ENCODE data around the gene GTF3C4. TPM values are rescaled to one million over a fixed set of nuclear protein-coding genes. Genes with fewer than 3 reads are reported as not detected.
A peak's percentile ranks its signal among the peaks of the same experiment; 100 is the strongest.

Gene GTF3C4, protein sequence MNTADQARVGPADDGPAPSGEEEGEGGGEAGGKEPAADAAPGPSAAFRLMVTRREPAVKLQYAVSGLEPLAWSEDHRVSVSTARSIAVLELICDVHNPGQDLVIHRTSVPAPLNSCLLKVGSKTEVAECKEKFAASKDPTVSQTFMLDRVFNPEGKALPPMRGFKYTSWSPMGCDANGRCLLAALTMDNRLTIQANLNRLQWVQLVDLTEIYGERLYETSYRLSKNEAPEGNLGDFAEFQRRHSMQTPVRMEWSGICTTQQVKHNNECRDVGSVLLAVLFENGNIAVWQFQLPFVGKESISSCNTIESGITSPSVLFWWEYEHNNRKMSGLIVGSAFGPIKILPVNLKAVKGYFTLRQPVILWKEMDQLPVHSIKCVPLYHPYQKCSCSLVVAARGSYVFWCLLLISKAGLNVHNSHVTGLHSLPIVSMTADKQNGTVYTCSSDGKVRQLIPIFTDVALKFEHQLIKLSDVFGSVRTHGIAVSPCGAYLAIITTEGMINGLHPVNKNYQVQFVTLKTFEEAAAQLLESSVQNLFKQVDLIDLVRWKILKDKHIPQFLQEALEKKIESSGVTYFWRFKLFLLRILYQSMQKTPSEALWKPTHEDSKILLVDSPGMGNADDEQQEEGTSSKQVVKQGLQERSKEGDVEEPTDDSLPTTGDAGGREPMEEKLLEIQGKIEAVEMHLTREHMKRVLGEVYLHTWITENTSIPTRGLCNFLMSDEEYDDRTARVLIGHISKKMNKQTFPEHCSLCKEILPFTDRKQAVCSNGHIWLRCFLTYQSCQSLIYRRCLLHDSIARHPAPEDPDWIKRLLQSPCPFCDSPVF
- total RNA-seq, result 19.4 and 19.5 TPM in 2 replicates

DNA sequence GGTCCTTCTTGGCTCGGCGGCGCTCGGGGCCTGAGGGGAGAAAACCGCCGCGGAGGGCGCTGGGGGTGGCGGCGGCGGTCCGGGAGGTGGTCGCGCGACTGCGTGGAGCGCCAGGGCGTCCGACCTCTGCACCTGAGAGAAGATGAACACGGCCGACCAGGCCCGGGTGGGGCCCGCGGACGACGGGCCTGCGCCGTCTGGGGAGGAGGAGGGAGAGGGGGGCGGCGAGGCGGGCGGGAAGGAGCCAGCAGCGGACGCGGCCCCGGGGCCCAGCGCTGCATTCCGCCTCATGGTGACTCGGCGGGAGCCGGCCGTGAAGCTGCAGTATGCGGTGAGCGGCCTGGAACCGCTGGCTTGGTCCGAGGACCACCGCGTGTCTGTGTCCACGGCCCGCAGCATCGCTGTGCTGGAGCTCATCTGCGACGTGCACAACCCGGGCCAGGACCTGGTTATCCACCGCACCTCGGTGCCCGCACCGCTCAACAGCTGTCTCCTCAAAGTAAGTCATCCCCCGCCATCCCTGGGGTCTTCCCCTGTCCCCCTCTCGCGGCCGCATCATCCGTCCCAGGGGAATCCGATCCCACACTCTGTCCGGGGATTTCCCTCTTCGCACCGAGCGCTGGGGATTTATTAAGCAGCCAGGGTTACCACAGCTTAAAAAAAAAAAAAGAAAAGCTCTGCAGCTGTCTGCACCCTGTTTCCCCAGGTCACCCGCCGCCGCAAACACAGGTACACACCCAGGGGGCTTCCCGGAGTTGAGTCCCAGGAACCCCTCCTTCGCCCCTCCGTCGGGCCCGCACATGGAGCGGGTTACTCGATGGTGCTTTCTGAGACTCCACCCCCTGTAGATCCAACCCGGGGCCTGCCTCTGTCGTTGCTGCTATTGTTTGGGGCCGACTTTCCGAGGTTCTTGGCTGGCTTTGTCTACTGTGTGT lies at the start of gene GTF3C4:
Gene GTF3C4 (plus strand): TSS at position 8 of the 935 bp plus-strand sequence. CDS start 135 bp downstream, at position 143.
- peaks cover 39% of the 10 kb centered on the region for H3K4me1 Mint-ChIP-seq
- H3K4me3 Mint-ChIP-seq, result peak within 1 kb of the TSS; percentile 96
- peak within 1 kb of the TSS; percentile 93 for H3K27ac Mint-ChIP-seq
- H3K36me3 Mint-ChIP-seq (ENCODE audit: low read depth), result peaks cover 20% of the 10 kb centered on the region
- no peaks in the 10 kb centered on the region for H3K27me3 Mint-ChIP-seq
- DNase-seq, result peak; percentile 84
- H3K9me3 Mint-ChIP-seq, result no peaks in the 10 kb centered on the region
- intact Hi-C loops (cut with micrococcal nuclease), result loop anchor here (2.0 to 5.0 kb wide), 4 partner anchors 98 to 318 kb away; partner anchors contain the start of genes AK8, SETX, SPACA9 and TTF1

- DNase-seq, result no peak
- intact Hi-C loops (cut with micrococcal nuclease), result no loop called here
- Mint-ChIP-seq H3K27me3 (no peaks in the 10 kb centered on the region), H3K4me3 (no peak overlapping the region), H3K4me1 (peaks cover 2% of the 10 kb centered on the region), H3K36me3 (ENCODE audit: low read depth) (peaks cover 44% of the 10 kb centered on the region), H3K27ac (no peak overlapping the region), H3K9me3 (no peaks in the 10 kb centered on the region)
Observed at GRCh38 chr9:132622159-132622558, 48.1 kb upstream of the GTF3C4 start.

GRCh38 chr9:132626285-132626684 lies 44.0 kb upstream of the GTF3C4 start:
- intact Hi-C loops (cut with micrococcal nuclease), result no loop called here
- no peak for DNase-seq
- Mint-ChIP-seq H3K27me3 (no peaks in the 10 kb centered on the region), H3K27ac (no peak overlapping the region), H3K36me3 (ENCODE audit: low read depth) (peaks cover 55% of the 10 kb centered on the region), H3K4me1 (peaks cover 2% of the 10 kb centered on the region), H3K4me3 (no peak overlapping the region), H3K9me3 (no peaks in the 10 kb centered on the region)

- Mint-ChIP-seq H3K27ac (no peak overlapping the region), H3K27me3 (no peaks in the 10 kb centered on the region), H3K4me3 (no peak overlapping the region), H3K36me3 (ENCODE audit: low read depth) (peaks cover 58% of the 10 kb centered on the region), H3K4me1 (peaks cover 2% of the 10 kb centered on the region), H3K9me3 (no peaks in the 10 kb centered on the region)
- intact Hi-C loops (cut with micrococcal nuclease), result no loop called here
- DNase-seq, result no peak
Observed at GRCh38 chr9:132627106-132627505, 43.2 kb upstream of the GTF3C4 start.

GRCh38 chr9:132627594-132627993 lies 42.7 kb upstream of the GTF3C4 start:
- intact Hi-C loops (cut with micrococcal nuclease), result no loop called here
- peaks cover 2% of the 10 kb centered on the region for H3K4me1 Mint-ChIP-seq

DNA sequence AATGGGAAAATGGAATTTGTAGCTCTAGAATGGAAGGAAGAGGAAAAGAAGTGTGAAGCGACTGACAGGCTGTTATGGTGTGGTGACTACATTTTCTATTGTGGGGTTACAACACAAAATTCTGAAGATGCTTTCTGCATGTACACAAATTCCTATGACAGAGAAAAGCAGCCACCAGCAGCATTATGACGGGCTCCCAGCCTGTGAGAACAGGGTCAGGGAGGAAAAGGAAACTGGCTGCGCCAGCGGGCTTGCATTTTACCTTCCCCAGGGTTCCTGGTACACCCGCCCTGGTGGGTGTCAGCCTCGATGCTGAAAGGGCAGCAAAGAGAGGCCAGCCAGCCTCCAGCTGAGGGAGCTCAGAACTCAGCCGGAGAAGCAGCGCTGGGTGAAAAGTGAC lies 41.5 kb upstream of the GTF3C4 start:
- H3K27ac Mint-ChIP-seq, result no peak overlapping the region
- intact Hi-C loops (cut with micrococcal nuclease), result no loop called here
- H3K36me3 Mint-ChIP-seq (ENCODE audit: low read depth), result peaks cover 55% of the 10 kb centered on the region
- no peak for DNase-seq
- no peaks in the 10 kb centered on the region for H3K27me3 Mint-ChIP-seq
- no peaks in the 10 kb centered on the region for H3K9me3 Mint-ChIP-seq
- H3K4me1 Mint-ChIP-seq, result peaks cover 4% of the 10 kb centered on the region
- H3K4me3 Mint-ChIP-seq, result no peak overlapping the region

More at GRCh38 chr9:132627594-132627993, 42.7 kb upstream of the GTF3C4 start:
- Mint-ChIP-seq H3K9me3 (no peaks in the 10 kb centered on the region), H3K36me3 (ENCODE audit: low read depth) (peaks cover 56% of the 10 kb centered on the region), H3K4me3 (no peak overlapping the region), H3K27me3 (no peaks in the 10 kb centered on the region), H3K27ac (no peak overlapping the region)
- DNase-seq, result no peak

DNA sequence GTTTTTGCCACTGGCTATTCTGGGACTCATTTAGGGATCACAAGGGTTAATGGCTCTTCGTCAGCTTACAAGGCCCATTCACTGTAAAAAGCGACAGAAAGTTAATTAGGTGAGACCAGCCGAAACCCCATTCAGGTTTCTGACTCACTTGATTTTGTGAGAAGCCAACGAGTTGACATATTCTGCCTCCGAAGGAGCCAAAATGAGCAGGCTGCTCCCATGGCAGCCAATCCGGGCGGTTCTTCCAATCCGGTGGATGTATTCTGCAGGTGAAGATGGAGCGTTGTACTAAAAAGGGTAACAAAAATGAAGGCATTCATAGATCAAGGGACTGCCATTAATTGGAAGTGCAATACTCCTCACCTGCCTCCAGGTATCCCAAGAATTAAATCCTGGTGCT lies 40.1 kb upstream of the GTF3C4 start:
- no peaks in the 10 kb centered on the region for H3K27me3 Mint-ChIP-seq
- no peaks in the 10 kb centered on the region for H3K9me3 Mint-ChIP-seq
- peaks cover 3% of the 10 kb centered on the region for H3K4me1 Mint-ChIP-seq
- intact Hi-C loops (cut with micrococcal nuclease), result no loop called here
- no peak overlapping the region for H3K4me3 Mint-ChIP-seq
- no peak overlapping the region for H3K27ac Mint-ChIP-seq
- no peak for DNase-seq
- H3K36me3 Mint-ChIP-seq (ENCODE audit: low read depth), result peaks cover 51% of the 10 kb centered on the region

- Mint-ChIP-seq H3K4me3 (no peak overlapping the region), H3K27ac (no peak overlapping the region), H3K4me1 (peaks cover 2% of the 10 kb centered on the region), H3K36me3 (ENCODE audit: low read depth) (peaks cover 46% of the 10 kb centered on the region), H3K9me3 (no peaks in the 10 kb centered on the region), H3K27me3 (no peaks in the 10 kb centered on the region)
- DNase-seq, result no peak
- intact Hi-C loops (cut with micrococcal nuclease), result no loop called here
Observed at GRCh38 chr9:132630811-132631210, 39.5 kb upstream of the GTF3C4 start.

DNA sequence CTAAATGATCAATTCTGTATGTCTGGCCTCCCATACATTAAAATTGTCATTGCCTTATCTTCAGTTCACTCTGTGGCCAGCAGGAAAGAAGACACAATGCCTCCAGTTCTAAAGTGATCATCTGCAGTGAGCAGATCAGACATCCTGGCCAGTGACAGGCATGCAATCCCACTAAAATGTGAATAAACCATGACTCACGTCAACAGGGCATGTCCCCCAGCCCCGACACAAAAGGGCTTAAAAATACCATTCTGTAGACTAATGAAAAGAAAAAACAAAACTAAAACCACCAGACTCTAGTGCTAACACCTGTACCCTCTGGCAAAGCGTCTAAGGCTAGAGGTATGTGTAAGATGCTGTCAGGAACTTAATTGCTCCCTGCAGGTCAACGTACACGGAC lies 39.0 kb upstream of the GTF3C4 start:
- peaks cover 2% of the 10 kb centered on the region for H3K4me1 Mint-ChIP-seq
- DNase-seq, result no peak
- H3K4me3 Mint-ChIP-seq, result no peak overlapping the region
- no peaks in the 10 kb centered on the region for H3K27me3 Mint-ChIP-seq
- H3K9me3 Mint-ChIP-seq, result no peaks in the 10 kb centered on the region
- peaks cover 45% of the 10 kb centered on the region for H3K36me3 Mint-ChIP-seq (ENCODE audit: low read depth)
- intact Hi-C loops (cut with micrococcal nuclease), result no loop called here
- H3K27ac Mint-ChIP-seq, result no peak overlapping the region

DNA sequence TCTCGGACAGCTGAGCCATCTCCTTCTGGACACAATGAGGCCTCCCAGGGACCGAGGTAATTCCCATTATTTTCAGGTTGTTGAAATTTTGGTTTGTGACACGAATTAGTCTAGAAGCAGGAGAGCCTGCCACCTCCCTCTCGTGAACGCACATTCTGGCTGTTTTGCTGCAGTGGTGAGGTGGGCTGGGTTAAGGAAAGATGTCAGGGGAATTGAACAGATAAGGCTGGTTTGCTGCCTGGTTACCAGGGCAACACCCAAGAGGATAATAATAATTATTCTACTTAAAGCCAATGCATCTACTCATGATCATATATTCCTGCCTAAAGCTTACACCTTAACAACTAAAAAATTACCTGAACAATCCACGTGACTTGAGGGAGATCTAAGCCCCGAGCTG lies 38.6 kb upstream of the GTF3C4 start:
- H3K9me3 Mint-ChIP-seq, result no peaks in the 10 kb centered on the region
- no peaks in the 10 kb centered on the region for H3K27me3 Mint-ChIP-seq
- intact Hi-C loops (cut with micrococcal nuclease), result no loop called here
- peaks cover 44% of the 10 kb centered on the region for H3K36me3 Mint-ChIP-seq (ENCODE audit: low read depth)
- DNase-seq, result no peak
- H3K4me3 Mint-ChIP-seq, result no peak overlapping the region
- no peak overlapping the region for H3K27ac Mint-ChIP-seq
- H3K4me1 Mint-ChIP-seq, result peaks cover 2% of the 10 kb centered on the region

GRCh38 chr9:132632413-132633129 lies 37.7 kb upstream of the GTF3C4 start:
- no peak overlapping the region for H3K27ac Mint-ChIP-seq
- peaks cover 2% of the 10 kb centered on the region for H3K4me1 Mint-ChIP-seq
- intact Hi-C loops (cut with micrococcal nuclease), result no loop called here
- H3K4me3 Mint-ChIP-seq, result no peak overlapping the region
- no peaks in the 10 kb centered on the region for H3K27me3 Mint-ChIP-seq
- H3K36me3 Mint-ChIP-seq (ENCODE audit: low read depth), result peaks cover 42% of the 10 kb centered on the region
- no peaks in the 10 kb centered on the region for H3K9me3 Mint-ChIP-seq
- no peak for DNase-seq

GRCh38 chr9:132634327-132634726 lies 35.9 kb upstream of the GTF3C4 start:
- H3K27ac Mint-ChIP-seq, result no peak overlapping the region
- intact Hi-C loops (cut with micrococcal nuclease), result no loop called here
- no peaks in the 10 kb centered on the region for H3K27me3 Mint-ChIP-seq
- H3K9me3 Mint-ChIP-seq, result no peaks in the 10 kb centered on the region
- H3K4me3 Mint-ChIP-seq, result no peak overlapping the region
- peaks cover 2% of the 10 kb centered on the region for H3K4me1 Mint-ChIP-seq
- peaks cover 44% of the 10 kb centered on the region for H3K36me3 Mint-ChIP-seq (ENCODE audit: low read depth)
- no peak for DNase-seq

DNA sequence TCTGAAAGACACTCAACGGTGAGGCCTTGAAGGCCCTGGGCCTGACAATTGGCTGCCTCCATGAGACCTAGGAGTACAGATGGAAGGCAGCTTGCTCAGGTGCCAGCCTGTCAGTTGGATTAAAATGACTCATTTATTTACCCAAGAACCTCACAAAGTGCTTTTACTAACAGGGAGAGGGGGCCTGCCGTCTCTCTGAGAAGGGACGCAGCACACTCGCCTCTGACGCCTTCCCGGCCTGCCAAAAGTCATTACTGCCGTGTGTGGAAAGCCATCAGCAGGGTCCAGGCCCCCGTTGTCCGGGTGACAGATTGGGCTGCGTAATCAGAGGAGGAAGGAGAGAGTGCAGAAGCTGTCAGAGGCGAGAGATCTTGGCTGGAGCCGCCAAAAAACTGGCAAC lies 32.9 kb upstream of the GTF3C4 start:
- H3K4me3 Mint-ChIP-seq, result no peak overlapping the region
- H3K4me1 Mint-ChIP-seq, result peaks cover 2% of the 10 kb centered on the region
- no peaks in the 10 kb centered on the region for H3K9me3 Mint-ChIP-seq
- DNase-seq, result no peak
- H3K36me3 Mint-ChIP-seq (ENCODE audit: low read depth), result peaks cover 42% of the 10 kb centered on the region
- H3K27me3 Mint-ChIP-seq, result no peaks in the 10 kb centered on the region
- H3K27ac Mint-ChIP-seq, result no peak overlapping the region
- intact Hi-C loops (cut with micrococcal nuclease), result no loop called here

Data from activated CD4-positive, alpha-beta T cell treated with anti-CD3 and anti-CD28 coated beads, Interleukin-2, amount 10 ng/mL, durations not matched to agents 24 days and 14 days (primary cell).